ENCODE results near the gene IL21R.

GRCh38 chr16:27359051-27359450 is 42.9 kb upstream of the IL21R start:
- TF ChIP-seq CTCF (IDR thresholded peaks at IDR 0.05) = no peak
- no peak for TF ChIP-seq ZFX (IDR thresholded peaks at IDR 0.05; ENCODE audit: borderline replicate concordance)
